HL-60 (cell line): ENCODE measurements around the gene ISYNA1.

Source experiments
- DNase-seq, 2 experiments: peaks; one replicate each; pipeline ENCODE4 v3.0.0-alpha.2; 2010 to 2020; ENCODE audit warnings: low read depth in 1 of 2, low spot score in 1 of 2
- H3K27ac ChIP-seq: fragments of 250-450 bp; sonication (Bioruptor Pico); replicated peaks from 2 replicates; pipeline ENCODE4 v1.5.1; 2020; ENCODE audit warnings: mild to moderate bottlenecking, moderate library complexity
- H3K27me3 ChIP-seq: fragments of 250-450 bp; sonication (Bioruptor Pico); 2 replicates; pipeline ENCODE4 v1.5.1; 2021; ENCODE audit warnings: mild to moderate bottlenecking, moderate library complexity; ENCODE audit not compliant: insufficient read depth, poor library complexity, severe bottlenecking
- H3K4me3 ChIP-seq: replicated peaks from 2 replicates; pipeline ENCODE4 v1.5.1; 2011; ENCODE audit warnings: mild to moderate bottlenecking, control low read depth, low read length; ENCODE audit not compliant: insufficient read depth
- GABPA ChIP-seq: IDR thresholded peaks from 2 replicates; pipeline ENCODE4 v1.6.1; 2012; ENCODE audit warnings: low read depth
- POLR2AphosphoS5 ChIP-seq: IDR thresholded peaks from 2 replicates; pipeline ENCODE4 v1.6.1; 2012; ENCODE audit warnings: low read depth
- REST ChIP-seq: IDR thresholded peaks from 2 replicates; pipeline ENCODE4 v1.6.1; 2012; ENCODE audit warnings: low read depth; ENCODE audit not compliant: insufficient replicate concordance
- SPI1 ChIP-seq: IDR thresholded peaks from 2 replicates; pipeline ENCODE4 v1.6.1; 2012; ENCODE audit warnings: low read depth, mild to moderate bottlenecking, borderline replicate concordance
- TF ChIP-seq, protein P1 (sequence below): IDR thresholded peaks from one replicate; pipeline ENCODE4 v1.5.1; 2011; ENCODE audit warnings: low read length, control low read depth, inconsistent platforms; ENCODE audit not compliant: insufficient read depth

The ISYNA1 gene

GRCh38 chr19:18432275-18433014 lies 5.5 kb downstream of the ISYNA1 start:
- no peak overlapping the region for H3K27ac ChIP-seq
- no peak for TF ChIP-seq REST
- TF ChIP-seq SPI1, result no peak
- no peak for DNase-seq
- no peaks in the 10 kb centered on the region for H3K27me3 ChIP-seq
- H3K4me3 ChIP-seq, result no peak overlapping the region

GRCh38 chr19:18431351-18432197 lies 6.4 kb downstream of the ISYNA1 start:
- TF ChIP-seq REST (no peak), POLR2AphosphoS5 (no peak), SPI1 (no peak)
- Histone ChIP-seq H3K27ac (no peak overlapping the region), H3K27me3 (no peaks in the 10 kb centered on the region), H3K4me3 (no peak overlapping the region)
- DNase-seq, result no peak

DNA sequence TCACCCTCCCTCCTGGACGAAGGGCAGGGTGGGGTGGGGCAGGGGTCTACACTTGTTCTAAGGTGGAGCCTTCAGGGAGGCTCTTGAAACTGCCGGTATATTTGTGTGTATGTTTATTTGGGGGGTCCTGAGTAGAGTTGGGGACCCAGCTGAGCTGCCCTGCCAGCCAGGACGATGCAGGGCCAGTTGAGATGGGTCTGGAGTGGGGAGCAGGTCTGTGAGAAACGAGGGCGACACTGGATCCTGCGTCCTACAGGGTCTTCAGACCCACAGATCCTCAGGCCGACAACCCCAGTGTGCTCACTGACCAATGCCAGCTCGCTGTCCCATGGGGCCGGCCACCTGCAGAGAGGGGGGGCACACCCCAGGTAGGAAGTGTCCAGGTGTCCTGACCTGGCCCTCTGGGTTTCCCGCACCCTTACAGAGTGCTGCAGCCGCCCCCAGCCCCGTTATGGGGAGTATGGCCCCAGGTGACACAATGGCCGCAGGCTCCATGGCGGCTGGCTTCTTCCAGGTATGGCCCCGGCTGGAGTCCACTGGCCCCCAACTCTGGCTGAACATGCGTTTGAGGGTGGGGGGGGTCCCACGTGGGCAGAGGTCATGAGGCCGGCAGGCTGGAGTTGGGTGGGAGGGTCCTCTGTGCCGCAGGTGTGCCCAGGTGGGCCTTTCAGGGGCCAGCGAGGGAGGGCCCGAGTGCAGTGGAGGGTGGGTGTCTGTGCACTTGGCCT lies 7.4 kb downstream of the ISYNA1 start:
- no peak for DNase-seq
- Histone ChIP-seq H3K27ac (no peak overlapping the region), H3K4me3 (no peak overlapping the region), H3K27me3 (no peaks in the 10 kb centered on the region)
- TF ChIP-seq SPI1, result no peak
- TF ChIP-seq REST, result no peak
- no peak for TF ChIP-seq POLR2AphosphoS5
- TF ChIP-seq, protein P1, sequence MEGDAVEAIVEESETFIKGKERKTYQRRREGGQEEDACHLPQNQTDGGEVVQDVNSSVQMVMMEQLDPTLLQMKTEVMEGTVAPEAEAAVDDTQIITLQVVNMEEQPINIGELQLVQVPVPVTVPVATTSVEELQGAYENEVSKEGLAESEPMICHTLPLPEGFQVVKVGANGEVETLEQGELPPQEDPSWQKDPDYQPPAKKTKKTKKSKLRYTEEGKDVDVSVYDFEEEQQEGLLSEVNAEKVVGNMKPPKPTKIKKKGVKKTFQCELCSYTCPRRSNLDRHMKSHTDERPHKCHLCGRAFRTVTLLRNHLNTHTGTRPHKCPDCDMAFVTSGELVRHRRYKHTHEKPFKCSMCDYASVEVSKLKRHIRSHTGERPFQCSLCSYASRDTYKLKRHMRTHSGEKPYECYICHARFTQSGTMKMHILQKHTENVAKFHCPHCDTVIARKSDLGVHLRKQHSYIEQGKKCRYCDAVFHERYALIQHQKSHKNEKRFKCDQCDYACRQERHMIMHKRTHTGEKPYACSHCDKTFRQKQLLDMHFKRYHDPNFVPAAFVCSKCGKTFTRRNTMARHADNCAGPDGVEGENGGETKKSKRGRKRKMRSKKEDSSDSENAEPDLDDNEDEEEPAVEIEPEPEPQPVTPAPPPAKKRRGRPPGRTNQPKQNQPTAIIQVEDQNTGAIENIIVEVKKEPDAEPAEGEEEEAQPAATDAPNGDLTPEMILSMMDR, result no peak
- no peak for TF ChIP-seq GABPA
